ENCODE results near the gene GSTO2. TPM values are rescaled to one million over a fixed set of nuclear protein-coding genes. Genes with fewer than 3 reads are reported as not detected.

GSTO2 gene
- total RNA-seq, 1 donor from 2014 or later: 0.80 TPM

DNA sequence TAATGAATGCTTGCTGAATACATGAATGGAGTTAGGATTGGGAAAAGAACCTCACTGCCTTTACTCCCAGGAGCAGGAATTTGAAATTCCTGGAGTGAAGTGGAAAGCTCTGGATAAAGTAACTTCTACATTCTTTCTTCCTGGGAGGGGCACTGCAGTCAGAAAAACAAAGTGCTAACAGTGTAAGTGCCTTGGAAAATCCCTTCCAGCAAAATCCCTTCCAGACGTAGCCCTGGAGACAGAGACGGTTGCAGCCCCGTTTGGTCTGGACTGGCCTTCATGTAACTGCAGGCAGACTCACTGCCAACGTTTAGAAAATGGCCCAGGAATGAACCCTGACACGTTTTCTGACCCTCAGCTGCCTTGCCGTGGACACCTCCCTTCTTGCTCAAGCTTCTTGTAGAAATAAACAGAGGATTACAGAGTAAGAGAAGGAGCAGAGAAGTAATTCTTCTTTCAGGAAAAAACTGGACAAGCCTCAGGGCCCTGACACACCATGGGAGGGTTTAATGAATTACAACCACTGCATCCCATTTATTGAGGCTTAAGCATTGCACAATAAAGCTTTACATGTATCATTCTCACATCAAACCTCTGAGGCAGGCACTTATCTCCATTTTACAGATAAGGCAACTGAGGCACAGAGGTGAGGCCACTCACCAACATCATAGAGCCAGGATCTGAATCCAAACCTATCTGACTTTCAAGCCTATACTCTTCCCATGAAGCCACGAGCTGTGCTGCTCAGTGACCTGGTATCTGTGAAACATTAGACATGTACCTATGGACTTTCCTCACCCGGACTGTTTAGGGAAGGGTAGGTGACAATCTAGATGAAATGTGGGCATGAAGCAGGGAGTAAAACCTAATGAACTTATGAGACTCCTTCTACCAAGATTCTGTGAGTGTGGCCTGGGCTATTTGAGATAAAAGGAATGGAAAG, 61.5 kb downstream of the GSTO2 start:
- Histone ChIP-seq H3K9me3 (replicated peaks) (no peaks in the 10 kb centered on the region), H3K27me3 (ENCODE audit: low read depth) (no peaks in the 10 kb centered on the region), H3K36me3 (no peaks in the 10 kb centered on the region), H3K4me3 (peak overlapping the region; percentile 51), H3K27ac (replicated peaks) (peak overlapping the region; percentile 99), H3K4me1 (peaks cover 100% of the 10 kb centered on the region)
- no peak for DNase-seq
- TF ChIP-seq, protein P1, sequence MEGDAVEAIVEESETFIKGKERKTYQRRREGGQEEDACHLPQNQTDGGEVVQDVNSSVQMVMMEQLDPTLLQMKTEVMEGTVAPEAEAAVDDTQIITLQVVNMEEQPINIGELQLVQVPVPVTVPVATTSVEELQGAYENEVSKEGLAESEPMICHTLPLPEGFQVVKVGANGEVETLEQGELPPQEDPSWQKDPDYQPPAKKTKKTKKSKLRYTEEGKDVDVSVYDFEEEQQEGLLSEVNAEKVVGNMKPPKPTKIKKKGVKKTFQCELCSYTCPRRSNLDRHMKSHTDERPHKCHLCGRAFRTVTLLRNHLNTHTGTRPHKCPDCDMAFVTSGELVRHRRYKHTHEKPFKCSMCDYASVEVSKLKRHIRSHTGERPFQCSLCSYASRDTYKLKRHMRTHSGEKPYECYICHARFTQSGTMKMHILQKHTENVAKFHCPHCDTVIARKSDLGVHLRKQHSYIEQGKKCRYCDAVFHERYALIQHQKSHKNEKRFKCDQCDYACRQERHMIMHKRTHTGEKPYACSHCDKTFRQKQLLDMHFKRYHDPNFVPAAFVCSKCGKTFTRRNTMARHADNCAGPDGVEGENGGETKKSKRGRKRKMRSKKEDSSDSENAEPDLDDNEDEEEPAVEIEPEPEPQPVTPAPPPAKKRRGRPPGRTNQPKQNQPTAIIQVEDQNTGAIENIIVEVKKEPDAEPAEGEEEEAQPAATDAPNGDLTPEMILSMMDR (IDR thresholded peaks at IDR 0.05; ENCODE audit: borderline replicate concordance): no peak
- intact Hi-C loops (cut with micrococcal nuclease): no loop called here

DNA sequence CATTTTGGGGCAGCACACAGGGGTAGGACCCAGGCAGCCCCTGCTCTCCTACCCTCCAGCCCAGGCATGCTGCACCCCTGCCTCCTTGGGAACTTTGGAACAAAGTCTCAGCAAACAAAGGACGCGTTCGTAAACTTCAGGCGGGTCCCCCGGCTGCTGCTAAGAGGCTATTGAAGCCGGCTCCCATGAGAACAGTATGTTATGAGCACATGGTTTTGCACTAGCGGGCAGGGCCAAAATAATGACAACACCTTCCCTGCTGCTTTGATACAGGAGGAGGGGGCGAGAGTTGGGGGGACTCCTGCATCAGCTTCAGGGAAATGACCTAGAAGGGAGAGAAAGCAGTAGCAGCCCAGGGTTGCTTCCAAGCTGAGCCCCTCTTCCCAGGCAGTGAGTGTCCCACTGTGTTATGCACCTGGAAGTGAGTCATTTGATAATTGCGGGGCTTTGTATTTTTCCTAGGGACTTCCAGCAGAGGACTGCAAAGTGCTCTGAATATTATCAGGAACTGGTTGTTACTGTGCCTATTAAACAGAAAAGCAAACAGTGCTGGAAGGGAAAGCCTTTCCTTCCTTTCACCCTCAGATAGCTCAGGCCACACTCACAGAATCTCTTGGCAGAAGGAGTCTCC, 62.3 kb downstream of the GSTO2 start:
- Histone ChIP-seq H3K36me3 (no peaks in the 10 kb centered on the region), H3K4me1 (peaks cover 100% of the 10 kb centered on the region), H3K9me3 (replicated peaks) (no peaks in the 10 kb centered on the region), H3K27ac (replicated peaks) (peak overlapping the region; percentile 99), H3K4me3 (peak overlapping the region; percentile 51), H3K27me3 (ENCODE audit: low read depth) (no peaks in the 10 kb centered on the region)
- TF ChIP-seq, protein P1 (IDR thresholded peaks at IDR 0.05; ENCODE audit: borderline replicate concordance): no peak
- intact Hi-C loops (cut with micrococcal nuclease): no loop called here
- no peak for DNase-seq

DNA sequence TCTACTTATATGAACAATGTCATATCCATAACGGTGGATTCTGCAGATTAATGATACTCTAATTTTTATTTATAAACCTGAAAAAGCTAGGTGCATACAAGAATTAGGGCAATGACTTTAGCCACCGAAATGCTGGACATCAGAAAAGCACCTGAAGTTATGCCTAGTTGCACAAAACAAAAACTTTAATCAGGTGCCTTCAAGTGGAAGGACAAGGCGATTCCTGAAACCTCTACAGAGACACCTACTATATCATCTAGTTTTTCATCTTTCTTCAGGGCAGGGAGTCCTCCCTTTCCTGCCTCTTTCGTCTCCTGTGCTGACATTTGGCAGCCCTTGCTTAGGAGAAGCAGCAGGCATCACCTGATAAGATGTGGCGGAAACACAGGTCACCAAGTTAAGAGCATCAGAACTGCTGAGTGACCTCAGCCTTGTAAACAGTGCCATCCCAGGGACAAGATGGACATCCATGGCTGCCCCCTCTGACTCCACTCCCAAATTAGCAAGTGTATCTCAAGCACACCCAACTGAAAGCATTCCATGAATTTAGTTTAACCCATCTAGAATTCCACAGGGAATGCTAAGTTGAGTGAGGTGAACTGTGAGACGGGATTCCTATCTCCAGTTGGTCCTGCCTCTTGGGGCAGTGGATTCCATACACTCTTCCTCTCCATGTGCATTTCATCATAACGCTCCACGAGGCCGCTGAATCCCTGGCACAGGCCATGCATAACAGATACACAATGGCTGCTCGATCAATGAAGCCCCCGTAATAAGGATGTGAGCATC, 63.5 kb downstream of the GSTO2 start:
- peaks cover 99% of the 10 kb centered on the region for H3K4me1 ChIP-seq
- no peak for DNase-seq
- intact Hi-C loops (cut with micrococcal nuclease): no loop called here
- no peaks in the 10 kb centered on the region for H3K9me3 ChIP-seq (replicated peaks)
- no peaks in the 10 kb centered on the region for H3K27me3 ChIP-seq (ENCODE audit: low read depth)
- no peaks in the 10 kb centered on the region for H3K36me3 ChIP-seq
- H3K4me3 ChIP-seq: peak overlapping the region; percentile 51
- TF ChIP-seq, protein P1 (IDR thresholded peaks at IDR 0.05; ENCODE audit: borderline replicate concordance): no peak
- peak overlapping the region; percentile 99 for H3K27ac ChIP-seq (replicated peaks)

DNA sequence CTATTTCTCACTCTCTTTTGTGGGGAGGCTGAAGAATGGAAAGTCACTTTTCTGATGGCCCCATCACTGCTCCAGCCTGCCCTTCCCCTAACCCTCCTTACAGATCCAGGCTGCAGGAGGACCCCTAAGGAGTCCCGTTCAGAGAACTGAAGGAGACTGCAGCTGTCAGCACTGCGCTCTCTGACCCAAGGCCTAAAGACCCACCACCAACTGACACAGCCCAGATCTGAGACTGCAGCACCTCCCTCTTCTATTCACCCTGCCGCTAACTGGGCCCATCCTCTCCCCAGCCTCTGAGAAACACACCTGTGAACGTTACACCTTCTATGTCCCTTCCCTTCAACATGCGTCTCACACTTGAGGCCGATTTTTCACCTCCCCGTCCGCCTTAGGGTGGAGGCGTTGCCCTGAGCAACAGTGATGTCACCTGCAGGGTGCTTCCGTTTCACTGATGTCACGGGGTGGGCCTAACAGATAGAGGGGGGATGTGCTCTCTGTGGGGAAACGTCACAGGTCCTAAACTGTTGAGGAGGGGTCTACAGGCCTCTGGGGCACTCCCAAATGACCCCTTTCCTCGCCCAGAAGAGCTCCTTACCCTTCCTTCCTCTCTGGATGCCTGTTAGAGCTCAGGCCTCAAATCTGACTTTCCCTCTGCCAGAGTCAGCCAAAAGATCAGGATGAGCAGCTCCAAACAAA, 64.2 kb downstream of the GSTO2 start:
- Histone ChIP-seq H3K27ac (replicated peaks) (peak overlapping the region; percentile 99), H3K4me3 (peak overlapping the region; percentile 97), H3K4me1 (peaks cover 99% of the 10 kb centered on the region), H3K27me3 (ENCODE audit: low read depth) (no peaks in the 10 kb centered on the region), H3K9me3 (replicated peaks) (no peaks in the 10 kb centered on the region), H3K36me3 (no peaks in the 10 kb centered on the region)
- TF ChIP-seq, protein P1 (IDR thresholded peaks at IDR 0.05; ENCODE audit: borderline replicate concordance): no peak
- DNase-seq: no peak
- intact Hi-C loops (cut with micrococcal nuclease): no loop called here

Data from left ventricle myocardium inferior (tissue), 1 donor.